Breast epithelium (tissue), 4 donors: ENCODE measurements around the gene FEM1B. TPM values are rescaled to one million over a fixed set of nuclear protein-coding genes. Genes with fewer than 3 reads are reported as not detected.
A peak's percentile ranks its signal among the peaks of the same experiment; 100 is the strongest.

ENCODE experiments used
- DNase-seq, 2 donors: peaks; one replicate each; pipeline ENCODE4 v3.0.0-alpha.2; 2019; ENCODE audit warnings: low spot score in 2 of 2
- H3K27ac ChIP-seq, 2 donors: fragments of 200-600 bp; sonication (generic) in 1 of 2; one replicate each; pipeline ENCODE4 v1.5.1; 2016 to 2019; ENCODE audit warnings: mild to moderate bottlenecking in 1 of 2
- H3K27me3 ChIP-seq, 2 donors: fragments of 200-600 bp; sonication (generic) in 1 of 2; one replicate each; pipeline versions ENCODE4 v1.5.1 to v1.6.0; 2017 to 2019; ENCODE audit warnings: control low read depth in 1 of 2, mild to moderate bottlenecking in 1 of 2
- H3K36me3 ChIP-seq: fragments of 200-600 bp; one replicate; pipeline ENCODE4 v1.5.1; 2019
- H3K4me1 ChIP-seq, 2 donors: fragments of 200-600 bp; sonication (generic); one replicate each; pipeline ENCODE4 v1.5.1; 2016 to 2019; ENCODE audit warnings: control low read depth in 1 of 2
- H3K4me3 ChIP-seq, 3 donors: fragments of 200-600 bp; sonication (generic); 1 replicate in 2 of 3; 2 replicates in 1 of 3; pipeline ENCODE4 v1.5.1; 2016 to 2019; ENCODE audit warnings: mild to moderate bottlenecking in 3 of 3, moderate library complexity in 2 of 3
- H3K9me3 ChIP-seq, 2 donors: fragments of 200-600 bp; sonication (generic) in 1 of 2; one replicate each; pipeline ENCODE4 v1.5.1; 2016 to 2019; ENCODE audit warnings: control low read depth in 1 of 2
- CTCF ChIP-seq, 3 donors: fragments of 450-650 bp; IDR thresholded peaks; one replicate each; pipeline ENCODE4 v1.5.1; 2016 to 2017; ENCODE audit warnings: antibody characterized with exemption in 3 of 3, mild to moderate bottlenecking in 3 of 3, moderate library complexity in 3 of 3
- POLR2A ChIP-seq: fragments of 450-650 bp; IDR thresholded peaks from one replicate; pipeline ENCODE4 v1.6.1; 2016; ENCODE audit warnings: antibody characterized with exemption, mild to moderate bottlenecking, moderate library complexity
- POLR2AphosphoS5 ChIP-seq, 3 donors: sonication (generic); formaldehyde crosslinking; IDR thresholded peaks; one replicate each; pipeline ENCODE4 v1.6.1; 2017; ENCODE audit warnings: antibody characterized with exemption in 3 of 3
- intact Hi-C: fragments of 100-400 bp; cut with DNase I; formaldehyde crosslinking; loops from one replicate; pipeline ENCODE4 v1.15.1; 2023; ENCODE audit warnings: low total_unique reads
- total RNA-seq, 3 donors: library from RNA; depleted of rRNA; stranded (reverse); fragments of >200 nt; gene quantifications; one replicate each; pipeline ENCODE4 v1.1.0, GENCODE V29; 2016

The FEM1B gene
- 10 to 100 TPM; 48.5 to 82.7 (median 60.0) TPM for total RNA-seq

GRCh38 chr15:68277603-68278344 lies at the start of gene FEM1B:
TSS of gene FEM1B (plus strand) at chr15:68277745. CDS start at chr15:68278418, 673 bp downstream.
- peak within 1 kb of the TSS; percentile 70 to 92 (median 90) for H3K4me3 ChIP-seq
- H3K27me3 ChIP-seq, result no peaks in the 10 kb centered on the region
- H3K4me1 ChIP-seq, result peaks cover 8 to 33% of the 10 kb centered on the region in 2 donors
- intact Hi-C loops, result no loop called here
- no peaks in the 10 kb centered on the region for H3K9me3 ChIP-seq
- no peaks in the 10 kb centered on the region for H3K36me3 ChIP-seq
- peak within 1 kb of the TSS; percentile 98 to 100 for H3K27ac ChIP-seq
- DNase-seq, result peak; percentile 88 to 90
- TF ChIP-seq POLR2AphosphoS5 (IDR thresholded peaks at IDR 0.05) (peak; percentile 92 to 94 (median 93)), CTCF (IDR thresholded peaks at IDR 0.05) (peak in 1 of 3 donors; percentile 32), POLR2A (peak; percentile 44)

GRCh38 chr15:68228143-68228970 lies 49.2 kb upstream of the FEM1B start:
- no peak for DNase-seq
- Histone ChIP-seq H3K4me1 (peaks cover 5 to 9% of the 10 kb centered on the region in 2 donors), H3K27ac (peak overlapping the region; percentile 78 to 88), H3K9me3 (no peaks in the 10 kb centered on the region), H3K27me3 (no peaks in the 10 kb centered on the region), H3K4me3 (peak overlapping the region; percentile 67 to 89 (median 71)), H3K36me3 (no peaks in the 10 kb centered on the region)
- TF ChIP-seq CTCF (IDR thresholded peaks at IDR 0.05), result no peak
- TF ChIP-seq POLR2AphosphoS5 (IDR thresholded peaks at IDR 0.05), result no peak
- intact Hi-C loops, result no loop called here

GRCh38 chr15:68228971-68229385 lies 48.6 kb upstream of the FEM1B start:
- H3K4me3 ChIP-seq, result peak overlapping the region; percentile 67 to 89 (median 71)
- H3K9me3 ChIP-seq, result no peaks in the 10 kb centered on the region
- intact Hi-C loops, result no loop called here
- no peaks in the 10 kb centered on the region for H3K27me3 ChIP-seq
- TF ChIP-seq CTCF (IDR thresholded peaks at IDR 0.05), result no peak
- no peak for TF ChIP-seq POLR2AphosphoS5 (IDR thresholded peaks at IDR 0.05)
- TF ChIP-seq POLR2A, result no peak
- H3K27ac ChIP-seq, result peak overlapping the region; percentile 78 to 88
- DNase-seq, result no peak
- H3K36me3 ChIP-seq, result no peaks in the 10 kb centered on the region
- peaks cover 5 to 9% of the 10 kb centered on the region in 2 donors for H3K4me1 ChIP-seq

GRCh38 chr15:68229386-68230156 lies 48.0 kb upstream of the FEM1B start, which contains the start of gene CLN6:
TSS of gene CLN6 (minus strand) at chr15:68229728. CDS start at chr15:68229584, 144 bp downstream.
- Histone ChIP-seq H3K27ac (peak within 1 kb of the TSS; percentile 78 to 88), H3K9me3 (no peaks in the 10 kb centered on the region), H3K36me3 (no peaks in the 10 kb centered on the region), H3K4me1 (peaks cover 5 to 9% of the 10 kb centered on the region in 2 donors), H3K4me3 (peak within 1 kb of the TSS; percentile 67 to 89 (median 71)), H3K27me3 (no peaks in the 10 kb centered on the region)
- peak; percentile 60 to 76 for DNase-seq
- intact Hi-C loops, result no loop called here
- no peak for TF ChIP-seq CTCF (IDR thresholded peaks at IDR 0.05)
- TF ChIP-seq POLR2AphosphoS5 (IDR thresholded peaks at IDR 0.05), result peak in 2 of 3 donors; percentile 14 to 41
